Measurements from ENCODE around the gene STUM. TPM values are rescaled to one million over a fixed set of nuclear protein-coding genes. Genes with fewer than 3 reads are reported as not detected.
A peak's percentile ranks its signal among the peaks of the same experiment; 100 is the strongest.

Gene STUM
- total RNA-seq, 4 donors from 2014 or later, result 1.4 to 4.1 (median 3.3) TPM

- H3K27ac ChIP-seq, result peak overlapping the region in 3 of 4 donors; percentile 58 to 72 (median 61)
- peaks cover 0 to 17% (median 0%) of the 10 kb centered on the region in 4 donors for H3K36me3 ChIP-seq
- WGBS, 2 donors (ENCODE audit: low coverage in 1 of 2), result 86% methylated on average over 10 of the region's 10 CpGs; no CpG with 5 or more reads in 1 of the 2 donors
- H3K4me1 ChIP-seq, result peaks cover 26 to 37% (median 34%) of the 10 kb centered on the region in 4 donors
- in situ Hi-C loops (cut with MboI; ENCODE audit: low pct_ligation_motif_present in 1 of 4, low pct_unique_long_range_greater_than_20kb in 1 of 4, low sequenced_read_pairs in 3 of 4) (loop anchor here in 1 of 4 donors (25.0 kb wide), 1 partner anchor 792 kb away; no protein-coding TSS in a partner anchor), intact Hi-C loops (cut with DNase I; ENCODE audit: low total_unique reads) (no loop called here)
- no peak for DNase-seq
- TF ChIP-seq EP300 (IDR thresholded peaks at IDR 0.05; ENCODE audit: low read depth) (no peak), POLR2AphosphoS5 (IDR thresholded peaks at IDR 0.05) (no peak), POLR2A (IDR thresholded peaks at IDR 0.05) (no peak), CTCF (IDR thresholded peaks at IDR 0.05) (no peak)
- H3K27me3 ChIP-seq, result no peaks in the 10 kb centered on the region
- no peaks in the 10 kb centered on the region for H3K9me3 ChIP-seq
- H3K4me3 ChIP-seq, result no peak overlapping the region
Measured at GRCh38 chr1:226645279-226645976, 96.9 kb downstream of the STUM start.

GRCh38 chr1:226646026-226646869 is 97.7 kb downstream of the STUM start:
- peak overlapping the region; percentile 21 to 72 (median 60) for H3K27ac ChIP-seq
- TF ChIP-seq POLR2A (IDR thresholded peaks at IDR 0.05) (no peak), CTCF (IDR thresholded peaks at IDR 0.05) (no peak), EP300 (IDR thresholded peaks at IDR 0.05; ENCODE audit: low read depth) (no peak), POLR2AphosphoS5 (IDR thresholded peaks at IDR 0.05) (no peak)
- WGBS, 2 donors (ENCODE audit: low coverage in 1 of 2), result 82% methylated on average over 17 of the region's 18 CpGs; no CpG with 5 or more reads in 1 of the 2 donors
- H3K4me3 ChIP-seq, result no peak overlapping the region
- H3K36me3 ChIP-seq, result peaks cover 0 to 17% (median 0%) of the 10 kb centered on the region in 4 donors
- intact Hi-C loops (cut with DNase I; ENCODE audit: low total_unique reads) (no loop called here), in situ Hi-C loops (cut with MboI; ENCODE audit: low pct_ligation_motif_present in 1 of 4, low pct_unique_long_range_greater_than_20kb in 1 of 4, low sequenced_read_pairs in 3 of 4) (loop anchor here in 1 of 4 donors (25.0 kb wide), 1 partner anchor 791 kb away; no protein-coding TSS in a partner anchor)
- H3K27me3 ChIP-seq, result no peaks in the 10 kb centered on the region
- H3K9me3 ChIP-seq, result no peaks in the 10 kb centered on the region
- H3K4me1 ChIP-seq, result peaks cover 27 to 43% (median 34%) of the 10 kb centered on the region in 4 donors
- no peak for DNase-seq

- no peak overlapping the region for H3K4me3 ChIP-seq
- TF ChIP-seq POLR2AphosphoS5 (IDR thresholded peaks at IDR 0.05) (no peak), EP300 (IDR thresholded peaks at IDR 0.05; ENCODE audit: low read depth) (no peak), POLR2A (IDR thresholded peaks at IDR 0.05) (no peak), CTCF (IDR thresholded peaks at IDR 0.05) (no peak)
- peaks cover 30 to 45% (median 35%) of the 10 kb centered on the region in 4 donors for H3K4me1 ChIP-seq
- no peaks in the 10 kb centered on the region for H3K27me3 ChIP-seq
- intact Hi-C loops (cut with DNase I; ENCODE audit: low total_unique reads) (no loop called here), in situ Hi-C loops (cut with MboI; ENCODE audit: low pct_ligation_motif_present in 1 of 4, low pct_unique_long_range_greater_than_20kb in 1 of 4, low sequenced_read_pairs in 3 of 4) (loop anchor here in 1 of 4 donors (25.0 kb wide), 1 partner anchor 790 kb away; no protein-coding TSS in a partner anchor)
- H3K9me3 ChIP-seq, result no peaks in the 10 kb centered on the region
- peak overlapping the region; percentile 21 to 72 (median 60) for H3K27ac ChIP-seq
- no peak for DNase-seq
- WGBS, 2 donors (ENCODE audit: low coverage in 1 of 2), result 97% methylated on average over 16 of the region's 16 CpGs; no CpG with 5 or more reads in 1 of the 2 donors
- peaks cover 0 to 17% (median 0%) of the 10 kb centered on the region in 4 donors for H3K36me3 ChIP-seq
Measured at GRCh38 chr1:226646870-226647449, 98.4 kb downstream of the STUM start.

Data from transverse colon (tissue), 4 donors.